GM12878 (cell line): ENCODE measurements around the gene NIPAL3.

Experiments used
- CTCF ChIP-seq, 3 experiments: IDR thresholded peaks in 2 of 3; conservative IDR thresholded peaks in 1 of 3; 2 replicates each; pipeline ENCODE4 v1.5.1; 2011; ENCODE audit warnings: low read depth in 3 of 3, low read length in 3 of 3, mild to moderate bottlenecking in 3 of 3, control low read depth in 2 of 3, moderate library complexity in 2 of 3, inconsistent platforms in 1 of 3, mixed read lengths in 1 of 3; ENCODE audit not compliant: control insufficient read depth in 2 of 3, insufficient read depth in 1 of 3; ENCODE audit errors: extremely low read depth in 1 of 3
- TF ChIP-seq, protein P1 (sequence below): IDR thresholded peaks from 2 replicates; pipeline ENCODE4 v1.6.1; 2012; ENCODE audit warnings: low read depth, low read length, improper control_type of control experiment

GRCh38 chr1:24452922-24453485 lies 37.4 kb downstream of the NIPAL3 start:
- no peak for TF ChIP-seq CTCF (IDR thresholded peaks at IDR 0.05 in 2 of 3, conservative IDR thresholded peaks at IDR 0.05 in 1 of 3; ENCODE audit: control insufficient read depth in 2 of 3, extremely low read depth in 1 of 3, insufficient read depth in 1 of 3, low read depth in 3 of 3, low read length in 3 of 3)
- TF ChIP-seq, protein P1, sequence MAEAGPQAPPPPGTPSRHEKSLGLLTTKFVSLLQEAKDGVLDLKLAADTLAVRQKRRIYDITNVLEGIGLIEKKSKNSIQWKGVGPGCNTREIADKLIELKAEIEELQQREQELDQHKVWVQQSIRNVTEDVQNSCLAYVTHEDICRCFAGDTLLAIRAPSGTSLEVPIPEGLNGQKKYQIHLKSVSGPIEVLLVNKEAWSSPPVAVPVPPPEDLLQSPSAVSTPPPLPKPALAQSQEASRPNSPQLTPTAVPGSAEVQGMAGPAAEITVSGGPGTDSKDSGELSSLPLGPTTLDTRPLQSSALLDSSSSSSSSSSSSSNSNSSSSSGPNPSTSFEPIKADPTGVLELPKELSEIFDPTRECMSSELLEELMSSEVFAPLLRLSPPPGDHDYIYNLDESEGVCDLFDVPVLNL, result no peak
